ENCODE measurements around the gene ERBB4. TPM values are rescaled to one million over a fixed set of nuclear protein-coding genes. Genes with fewer than 3 reads are reported as not detected.

ERBB4 gene
- total RNA-seq, 4 donors from 2014 or later, result 0.59 to 1.5 (median 0.83) TPM

DNA sequence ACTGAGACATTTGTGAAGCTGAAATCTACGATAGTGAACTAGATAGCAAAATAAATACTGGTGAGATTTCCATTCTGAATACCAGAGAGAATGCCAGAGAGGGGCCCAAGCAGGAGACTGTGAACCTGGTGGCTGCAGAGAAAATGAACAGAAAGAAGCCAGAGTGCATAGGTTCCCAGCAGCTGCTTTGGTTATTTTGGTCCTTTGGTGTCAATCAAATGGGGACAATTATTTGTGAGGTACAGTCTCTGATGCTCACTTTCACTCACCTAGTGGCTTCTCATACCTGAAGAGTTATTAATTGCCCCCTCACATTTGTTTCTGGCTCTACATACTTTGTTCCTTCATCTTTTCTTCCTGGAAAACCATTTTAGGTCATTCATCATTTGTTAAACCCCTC, 1170.1 kb downstream of the ERBB4 start:
- H3K4me3 ChIP-seq (ENCODE audit: low read depth, poor library complexity, severe bottlenecking), result no peak overlapping the region
- no peak for TF ChIP-seq POLR2A (IDR thresholded peaks at IDR 0.05)
- TF ChIP-seq, protein P1, sequence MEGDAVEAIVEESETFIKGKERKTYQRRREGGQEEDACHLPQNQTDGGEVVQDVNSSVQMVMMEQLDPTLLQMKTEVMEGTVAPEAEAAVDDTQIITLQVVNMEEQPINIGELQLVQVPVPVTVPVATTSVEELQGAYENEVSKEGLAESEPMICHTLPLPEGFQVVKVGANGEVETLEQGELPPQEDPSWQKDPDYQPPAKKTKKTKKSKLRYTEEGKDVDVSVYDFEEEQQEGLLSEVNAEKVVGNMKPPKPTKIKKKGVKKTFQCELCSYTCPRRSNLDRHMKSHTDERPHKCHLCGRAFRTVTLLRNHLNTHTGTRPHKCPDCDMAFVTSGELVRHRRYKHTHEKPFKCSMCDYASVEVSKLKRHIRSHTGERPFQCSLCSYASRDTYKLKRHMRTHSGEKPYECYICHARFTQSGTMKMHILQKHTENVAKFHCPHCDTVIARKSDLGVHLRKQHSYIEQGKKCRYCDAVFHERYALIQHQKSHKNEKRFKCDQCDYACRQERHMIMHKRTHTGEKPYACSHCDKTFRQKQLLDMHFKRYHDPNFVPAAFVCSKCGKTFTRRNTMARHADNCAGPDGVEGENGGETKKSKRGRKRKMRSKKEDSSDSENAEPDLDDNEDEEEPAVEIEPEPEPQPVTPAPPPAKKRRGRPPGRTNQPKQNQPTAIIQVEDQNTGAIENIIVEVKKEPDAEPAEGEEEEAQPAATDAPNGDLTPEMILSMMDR (IDR thresholded peaks at IDR 0.05), result no peak
- DNase-seq (ENCODE audit: low spot score in 2 of 2), result no peak
- intact Hi-C loops (cut with DNase I; ENCODE audit: low total_unique reads), result no loop called here
- 52 to 61% methylated on average over 1 of the region's 1 CpG for WGBS, 2 donors

DNA sequence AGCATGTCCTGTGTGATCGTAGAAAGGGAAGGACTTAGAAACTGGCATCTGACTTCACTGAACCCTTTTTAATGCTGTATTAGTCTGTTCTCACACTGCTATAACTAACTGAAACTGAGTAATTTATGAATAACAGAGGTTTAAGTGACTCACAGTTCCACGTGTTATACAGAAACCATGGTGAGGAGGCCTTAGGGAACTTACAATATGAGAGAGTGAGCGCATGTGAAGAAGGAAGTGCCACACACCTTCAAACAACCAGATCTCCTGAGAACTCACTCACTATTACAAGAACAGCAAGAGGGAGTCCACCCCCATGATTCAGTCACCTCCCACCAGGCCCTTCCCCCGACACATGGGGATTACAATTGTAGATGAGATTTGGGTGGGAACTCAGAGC, 1170.9 kb downstream of the ERBB4 start:
- 50 to 51% methylated on average over 4 of the region's 4 CpGs for WGBS, 2 donors
- TF ChIP-seq, protein P1 (IDR thresholded peaks at IDR 0.05), result no peak
- TF ChIP-seq POLR2A (IDR thresholded peaks at IDR 0.05), result no peak
- intact Hi-C loops (cut with DNase I; ENCODE audit: low total_unique reads), result no loop called here

DNA sequence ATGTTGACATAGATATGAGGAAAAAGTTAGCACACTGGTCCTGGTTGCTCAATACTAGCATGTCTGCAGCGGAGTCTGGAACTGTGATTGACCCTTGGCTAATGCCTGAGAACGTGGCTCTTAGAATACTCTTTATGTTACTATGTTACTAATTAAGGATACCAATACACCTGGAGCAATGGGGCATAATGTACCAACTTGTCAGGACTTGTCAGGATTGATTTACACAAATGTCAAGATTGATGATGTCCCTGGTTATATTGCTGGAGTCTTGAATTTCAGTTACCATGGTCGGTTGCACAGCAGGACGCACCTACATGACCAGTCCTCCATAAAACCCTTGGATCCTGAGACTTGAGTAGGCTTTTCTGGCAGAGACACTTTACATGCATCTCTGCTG, 1171.3 kb downstream of the ERBB4 start:
- 72 to 74% methylated on average over 4 of the region's 4 CpGs for WGBS, 2 donors
- TF ChIP-seq, protein P1 (IDR thresholded peaks at IDR 0.05), result no peak
- TF ChIP-seq POLR2A (IDR thresholded peaks at IDR 0.05), result no peak
- intact Hi-C loops (cut with DNase I; ENCODE audit: low total_unique reads), result no loop called here
- no peak for DNase-seq (ENCODE audit: low spot score in 2 of 2)
- H3K4me3 ChIP-seq (ENCODE audit: low read depth, poor library complexity, severe bottlenecking), result no peak overlapping the region

More for the DNA sequence above, 1170.9 kb downstream of the ERBB4 start:
- DNase-seq (ENCODE audit: low spot score in 2 of 2), result no peak
- H3K4me3 ChIP-seq (ENCODE audit: low read depth, poor library complexity, severe bottlenecking), result no peak overlapping the region

DNA sequence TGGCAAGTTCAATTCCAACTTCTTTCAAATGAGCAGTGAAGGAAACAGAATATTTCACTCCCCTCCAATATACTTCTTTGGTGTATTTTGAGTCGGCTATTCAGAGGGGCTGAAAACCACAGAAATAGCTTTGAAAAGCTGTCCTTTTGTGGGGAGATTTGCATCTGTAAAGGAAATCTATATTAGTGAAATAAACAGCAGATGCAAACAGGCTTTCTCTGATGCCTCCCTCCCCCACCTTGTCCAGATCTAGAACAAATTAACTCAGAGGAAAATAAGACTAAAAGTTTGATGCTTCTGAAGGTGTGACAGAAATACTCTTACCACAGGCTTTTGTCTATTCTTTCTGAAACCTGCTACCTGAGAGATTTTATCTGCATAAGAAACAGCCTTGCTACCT, 1173.7 kb downstream of the ERBB4 start:
- intact Hi-C loops (cut with DNase I; ENCODE audit: low total_unique reads), result no loop called here
- TF ChIP-seq POLR2A (IDR thresholded peaks at IDR 0.05), result no peak
- TF ChIP-seq, protein P1 (IDR thresholded peaks at IDR 0.05), result no peak
- no peak for DNase-seq (ENCODE audit: low spot score in 2 of 2)
- no peak overlapping the region for H3K4me3 ChIP-seq (ENCODE audit: low read depth, poor library complexity, severe bottlenecking)
- 70 to 74% methylated on average over 1 of the region's 1 CpG for WGBS, 2 donors

DNA sequence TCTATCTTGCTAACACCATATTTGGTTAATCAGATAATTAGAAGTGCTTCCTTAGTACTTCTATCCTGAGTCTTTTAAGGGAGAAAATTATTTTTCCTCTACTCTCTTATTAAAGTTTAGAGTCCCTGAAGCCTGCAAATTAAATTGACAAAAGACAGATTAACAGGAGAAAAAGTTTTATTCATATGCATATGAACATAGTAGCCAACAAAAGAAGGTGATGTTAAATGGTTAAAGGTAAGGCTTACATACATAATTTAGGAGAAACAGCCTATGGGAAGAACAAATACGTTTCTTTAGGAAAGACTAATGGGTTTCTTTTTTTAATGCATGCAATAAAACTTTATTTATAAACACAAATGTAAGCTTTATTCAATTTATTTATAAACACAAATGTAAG, 1177.2 kb downstream of the ERBB4 start:
- intact Hi-C loops (cut with DNase I; ENCODE audit: low total_unique reads), result no loop called here
- WGBS, 2 donors, result 17 to 28% methylated on average over 1 of the region's 1 CpG
- no peak for DNase-seq (ENCODE audit: low spot score in 2 of 2)
- no peak for TF ChIP-seq POLR2A (IDR thresholded peaks at IDR 0.05)
- TF ChIP-seq, protein P1 (IDR thresholded peaks at IDR 0.05), result no peak
- no peak overlapping the region for H3K4me3 ChIP-seq (ENCODE audit: low read depth, poor library complexity, severe bottlenecking)

DNA sequence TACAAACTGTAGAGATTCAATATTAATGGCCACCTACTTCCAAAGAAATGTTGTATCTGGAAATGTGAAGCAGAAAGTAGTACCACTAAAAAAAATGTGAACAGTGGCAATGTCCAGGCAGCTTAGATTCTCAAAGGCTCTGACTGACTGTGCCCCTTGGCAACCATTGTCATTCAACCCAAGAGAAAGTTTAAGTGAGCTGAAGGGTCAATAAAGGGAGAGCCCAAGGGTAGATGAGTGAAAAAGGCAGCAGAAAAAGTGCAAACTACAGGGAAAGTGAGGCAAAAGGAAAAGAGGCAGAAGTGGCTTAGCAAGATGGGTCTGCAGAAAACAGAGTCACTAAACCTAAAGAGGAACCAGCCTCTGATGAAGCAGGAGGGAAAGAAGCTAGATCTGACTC, 1179.3 kb downstream of the ERBB4 start:
- no peak overlapping the region for H3K4me3 ChIP-seq (ENCODE audit: low read depth, poor library complexity, severe bottlenecking)
- no peak for DNase-seq (ENCODE audit: low spot score in 2 of 2)
- intact Hi-C loops (cut with DNase I; ENCODE audit: low total_unique reads), result no loop called here
- TF ChIP-seq, protein P1 (IDR thresholded peaks at IDR 0.05), result no peak
- no peak for TF ChIP-seq POLR2A (IDR thresholded peaks at IDR 0.05)

All from lower leg skin (tissue), 4 donors.